H1 (cell line): ENCODE data around the gene LRRK1. TPM values are rescaled to one million over a fixed set of nuclear protein-coding genes. Genes with fewer than 3 reads are reported as not detected.

Source experiments
- CTCF ChIA-PET: fragments of 300-600 bp; sonication (Branson Sonifier 250); formaldehyde crosslinking; loops from one replicate; lab custom pipeline; 2021; ENCODE audit not compliant: partially characterized antibody; lab: Charles Lee
- POLR2A ChIA-PET: fragments of 300-600 bp; sonication (Branson Sonifier 250); formaldehyde crosslinking; loops from one replicate; lab custom pipeline; 2021; ENCODE audit warnings: inconsistent platforms; ENCODE audit not compliant: partially characterized antibody; lab: Charles Lee
- DNase-seq, 2 experiments: peaks; one replicate each; pipeline versions ENCODE4 v3.0.0 to v3.0.0-alpha.2; 2010 to 2022; ENCODE audit warnings: low spot score in 2 of 2, low read depth in 1 of 2, mixed read lengths in 1 of 2
- FAIRE-seq: peaks from 2 replicates; lab custom pipeline; 2011; peaks lifted over from hg19 to GRCh38; lab: Jason Lieb, UNC
- H2AFZ ChIP-seq: 2 replicates; pipeline ENCODE4 v1.8.1; 2012; ENCODE audit warnings: low read length, inconsistent platforms
- H2AK5ac ChIP-seq: 2 replicates; pipeline ENCODE4 v1.6.1; 2013; ENCODE audit warnings: low read depth, low read length
- H2BK120ac ChIP-seq: replicated peaks from 2 replicates; pipeline ENCODE3; 2013; ENCODE audit warnings: low read depth, low read length, inconsistent platforms
- H2BK12ac ChIP-seq: 2 replicates; pipeline ENCODE4 v1.6.1; 2013; ENCODE audit warnings: low read depth, low read length
- H2BK15ac ChIP-seq: 2 replicates; pipeline ENCODE4 v1.6.1; 2013; ENCODE audit warnings: low read length
- H2BK20ac ChIP-seq: 2 replicates; pipeline ENCODE4 v1.6.1; 2013; ENCODE audit warnings: low read length
- H2BK5ac ChIP-seq: 2 replicates; pipeline ENCODE4 v1.6.1; 2013; ENCODE audit warnings: low read depth, low read length
- H3K14ac ChIP-seq: 2 replicates; pipeline ENCODE4 v1.6.1; 2013; ENCODE audit warnings: inconsistent platforms; ENCODE audit not compliant: insufficient read length
- H3K18ac ChIP-seq: 2 replicates; pipeline ENCODE4 v1.6.1; 2013; ENCODE audit warnings: low read length; ENCODE audit errors: extremely low read depth
- H3K23ac ChIP-seq: 2 replicates; pipeline ENCODE4 v1.6.1; 2013; ENCODE audit warnings: inconsistent platforms; ENCODE audit not compliant: insufficient read length
- H3K23me2 ChIP-seq: 2 replicates; pipeline ENCODE4 v1.6.1; 2013; ENCODE audit warnings: low read depth, low read length
- H3K27ac ChIP-seq: 2 replicates; pipeline ENCODE4 v1.6.1; 2011; ENCODE audit warnings: low read depth, low read length, inconsistent platforms
- H3K27me3 ChIP-seq, 4 experiments: replicated peaks in 1 of 4; 1 replicate in 1 of 4; 2 replicates in 3 of 4; pipeline versions ENCODE4 v1.6.1 to v1.8.1; 2011 to 2013; ENCODE audit warnings: low read length in 3 of 4, mild to moderate bottlenecking in 3 of 4, inconsistent platforms in 2 of 4, mixed read lengths in 2 of 4, moderate library complexity in 1 of 4; ENCODE audit not compliant: control insufficient read depth in 3 of 4, insufficient read depth in 3 of 4; ENCODE audit errors: extremely low read depth in 1 of 4
- H3K36me3 ChIP-seq, 4 experiments: 2 replicates each; pipeline versions ENCODE4 v1.6.1 to v1.8.1; 2011 to 2013; ENCODE audit warnings: mild to moderate bottlenecking in 4 of 4, low read length in 3 of 4, moderate library complexity in 2 of 4, control low read depth in 1 of 4, inconsistent platforms in 1 of 4; ENCODE audit not compliant: insufficient read depth in 4 of 4, control insufficient read depth in 2 of 4
- H3K4ac ChIP-seq: replicated peaks from 2 replicates; pipeline ENCODE3; 2013; ENCODE audit warnings: low read length, low read depth, mixed read lengths, inconsistent platforms; ENCODE audit not compliant: insufficient read length
- H3K4me1 ChIP-seq, 4 experiments: replicated peaks in 1 of 4; 1 replicate in 1 of 4; 2 replicates in 3 of 4; pipeline versions ENCODE4 v1.6.1 to v1.8.1; 2011 to 2013; ENCODE audit warnings: low read length in 3 of 4, inconsistent platforms in 2 of 4, mixed read lengths in 1 of 4; ENCODE audit not compliant: insufficient read depth in 4 of 4, control insufficient read depth in 3 of 4
- H3K4me2 ChIP-seq, 2 experiments: 2 replicates each; pipeline versions ENCODE4 v1.6.1 to v1.8.1; 2011 to 2013; ENCODE audit warnings: low read depth in 2 of 2, low read length in 2 of 2, control low read depth in 1 of 2, inconsistent platforms in 1 of 2, mild to moderate bottlenecking in 1 of 2; ENCODE audit not compliant: insufficient read depth in 1 of 2
- H3K4me3 ChIP-seq, 4 experiments: fragments of 200-600, 300-600 bp in 1 of 4; sonication (generic), shearing (Covaris generic), sonication (Bioruptor Twin) in 1 of 4; 2 replicates each; pipeline versions ENCODE4 v1.5.1 to v1.8.1; 2011 to 2016; ENCODE audit warnings: low read length in 4 of 4, low read depth in 3 of 4, control low read depth in 2 of 4, inconsistent platforms in 2 of 4, mild to moderate bottlenecking in 2 of 4, mixed read lengths in 1 of 4, moderate library complexity in 1 of 4; ENCODE audit not compliant: insufficient read depth in 2 of 4; ENCODE audit errors: extremely low read depth in 1 of 4
- H3K56ac ChIP-seq: replicated peaks from 2 replicates; pipeline ENCODE3; 2013; ENCODE audit warnings: low read depth, mild to moderate bottlenecking, mixed read lengths, low read length, inconsistent platforms; ENCODE audit not compliant: insufficient read length
- H3K79me1 ChIP-seq: 2 replicates; pipeline ENCODE4 v1.6.1; 2013; ENCODE audit warnings: low read depth, low read length, control low read depth
- H3K79me2 ChIP-seq, 2 experiments: 2 replicates each; pipeline versions ENCODE4 v1.6.1 to v1.8.1; 2012 to 2013; ENCODE audit warnings: low read length in 2 of 2, mild to moderate bottlenecking in 2 of 2, inconsistent platforms in 1 of 2; ENCODE audit not compliant: insufficient read depth in 2 of 2, control insufficient read depth in 1 of 2
- H3K9ac ChIP-seq, 4 experiments: replicated peaks in 1 of 4; 1 replicate in 1 of 4; 2 replicates in 3 of 4; pipeline versions ENCODE4 v1.6.1 to v1.8.1; 2011 to 2013; ENCODE audit warnings: low read depth in 3 of 4, low read length in 3 of 4, control low read depth in 2 of 4, mild to moderate bottlenecking in 2 of 4, moderate library complexity in 2 of 4, inconsistent platforms in 1 of 4; ENCODE audit errors: extremely low read depth in 1 of 4
- H3K9me3 ChIP-seq, 2 experiments: 2 replicates each; pipeline versions ENCODE4 v1.6.1 to v1.8.1; 2012 to 2013; ENCODE audit warnings: mild to moderate bottlenecking in 2 of 2, moderate library complexity in 2 of 2, control low read depth in 1 of 2, inconsistent platforms in 1 of 2, low read depth in 1 of 2, low read length in 1 of 2, mixed read lengths in 1 of 2; ENCODE audit not compliant: insufficient read depth in 2 of 2
- H4K20me1 ChIP-seq, 2 experiments: replicated peaks in 1 of 2; 2 replicates each; pipeline versions ENCODE3 to v1.8.1; 2011 to 2013; ENCODE audit warnings: inconsistent platforms in 2 of 2, low read length in 2 of 2, mild to moderate bottlenecking in 1 of 2; ENCODE audit not compliant: insufficient read depth in 2 of 2, control insufficient read depth in 1 of 2
- H4K5ac ChIP-seq: 2 replicates; pipeline ENCODE4 v1.6.1; 2013; ENCODE audit warnings: low read length, low read depth, mixed read lengths, inconsistent platforms; ENCODE audit not compliant: insufficient read length
- H4K8ac ChIP-seq: 2 replicates; pipeline ENCODE4 v1.8.0; 2013; ENCODE audit warnings: mild to moderate bottlenecking, moderate library complexity, low read length, inconsistent platforms; ENCODE audit not compliant: insufficient read depth; ENCODE audit errors: extremely low read depth
- H4K91ac ChIP-seq: replicated peaks from 2 replicates; pipeline ENCODE3; 2013; ENCODE audit warnings: low read length, mixed read lengths, inconsistent platforms; ENCODE audit not compliant: insufficient read length
- CBX8 ChIP-seq: fragments of 300-800, 300-1000 bp; sonication (generic); IDR thresholded peaks from 2 replicates; pipeline ENCODE4 v1.7.1; 2016; ENCODE audit warnings: low read depth, low read length, borderline replicate concordance
- GTF2F1 ChIP-seq: IDR thresholded peaks from 2 replicates; pipeline ENCODE4 v1.6.1; 2012; ENCODE audit warnings: low read depth, low read length, improper control_type of control experiment, borderline replicate concordance
- NANOG ChIP-seq: IDR thresholded peaks from 2 replicates; pipeline ENCODE4 v1.6.1; 2011; ENCODE audit warnings: low read length, low read depth, mild to moderate bottlenecking, inconsistent platforms; ENCODE audit not compliant: insufficient read depth, poor library complexity, severe bottlenecking
- POLR2A ChIP-seq, 2 experiments: IDR thresholded peaks; 1 replicate in 1 of 2; 2 replicates in 1 of 2; pipeline ENCODE4 v1.6.1; 2011; ENCODE audit warnings: low read depth in 2 of 2, low read length in 2 of 2, mild to moderate bottlenecking in 2 of 2; ENCODE audit errors: control extremely low read depth in 1 of 2
- SP2 ChIP-seq: IDR thresholded peaks from 2 replicates; pipeline ENCODE4 v1.6.1; 2012; ENCODE audit warnings: mild to moderate bottlenecking, low read length, inconsistent platforms
- WGBS, 2 experiments: shearing (Covaris generic) in 1 of 2; methylation state at CpG; one replicate each; pipeline versions ENCODE4 v1.1.6 to v1.1.7; 2013 to 2015; ENCODE audit warnings: low lambda C conversion rate in 2 of 2, mixed read lengths in 2 of 2, inconsistent platforms in 1 of 2, low coverage in 1 of 2, missing lambda C conversion rate in 1 of 2; ENCODE audit not compliant: insufficient replicate concordance in 2 of 2, insufficient coverage in 1 of 2, insufficient read length in 1 of 2; ENCODE audit errors: extremely low coverage in 1 of 2, missing lambda C conversion rate in 1 of 2; 5-methylcytosine and 5-hydroxymethylcytosine counted together
- polyA plus RNA-seq, 7 experiments: library from polyadenylated mRNA; depleted of rRNA in 3 of 7; stranded (reverse) in 5 of 7; unstranded in 2 of 7; fragments of >200 nt in 5 of 7; fragments of 200-250 nt in 2 of 7; gene quantifications; 1 replicate in 5 of 7; 2 replicates in 1 of 7; 4 replicates in 1 of 7; pipeline versions ENCODE4 v1.2.1 to v1.2.3, GENCODE V29; 2011 to 2013; ENCODE audit warnings: missing spikeins in 2 of 7, mixed read lengths in 2 of 7
- total RNA-seq: library from RNA; stranded (reverse); fragmentation: NEBNext Ultra II Directional; extraction: Animal tissue kit (Norgen Biotek cat#: 25700); gene quantifications from 2 replicates; pipeline ENCODE4 v1.2.1, GENCODE V29; 2021

The LRRK1 gene
- total and polyA plus RNA-seq, 2 of the 8 experiments (the other 6 are each of a cell fraction or from before 2014, with no cell fraction given) = 1.2 to 3.6 TPM

DNA sequence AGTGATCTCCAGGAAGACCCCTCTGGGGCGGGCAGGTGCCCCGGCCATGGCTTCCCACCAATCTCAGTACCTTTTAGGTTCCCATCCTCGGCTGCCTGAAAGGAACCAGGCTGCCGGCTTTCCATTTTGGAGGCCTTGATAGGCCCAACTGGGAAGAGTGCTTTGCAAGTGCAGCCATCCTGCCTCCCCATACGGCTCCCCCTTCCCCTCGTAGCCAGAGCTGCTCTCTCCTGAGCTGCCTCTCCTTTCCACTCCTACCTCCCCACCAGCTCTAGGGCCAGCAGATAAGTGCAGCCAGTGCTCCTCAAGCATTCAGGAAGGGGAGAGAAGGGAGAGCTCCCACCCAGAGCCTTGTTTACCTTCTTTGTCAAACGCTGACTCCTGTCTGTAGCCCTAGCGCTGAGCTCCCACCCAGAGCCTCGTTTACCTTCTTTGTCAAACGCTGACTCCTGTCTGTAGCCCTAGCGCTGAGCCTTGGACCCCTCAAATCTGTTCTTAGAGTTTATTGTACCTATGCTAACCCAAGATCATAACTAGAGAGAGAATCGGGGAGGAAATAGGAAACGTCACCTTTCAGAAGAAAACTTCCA, 133.0 kb downstream of the LRRK1 start:
- Histone ChIP-seq H3K4ac (peak overlapping the region; percentile 62), H3K23me2 (peaks cover 2% of the 10 kb centered on the region; the same call in 1 of the 2 replicates), H2BK120ac (no peak overlapping the region), H3K79me2 (no peaks in the 10 kb centered on the region), H3K9ac (no peak overlapping the region), H3K4me3 (no peak overlapping the region), H4K91ac (no peak overlapping the region), H2BK15ac (peak overlapping the region; percentile 40; the same call in 1 of the 2 replicates), H2BK20ac (no peak overlapping the region), H3K18ac (no peak overlapping the region), H4K5ac (no peak overlapping the region), H2BK5ac (peak overlapping the region; percentile 39; the same call in 1 of the 2 replicates), H2AFZ (no peak overlapping the region), H2BK12ac (0 out of 2 replicates have a peak overlapping the region, but pooled peaks have one; percentile 14), H3K27me3 (no peaks in the 10 kb centered on the region), H4K20me1 (no peaks in the 10 kb centered on the region), H3K4me2 (no peak overlapping the region), H3K9me3 (no peaks in the 10 kb centered on the region), H3K4me1 (peaks cover 0 to 5% (median 2%) of the 10 kb centered on the region in 4 experiments; a peak in 6 of 7 replicates), H3K23ac (no peak overlapping the region), H3K36me3 (no peaks in the 10 kb centered on the region), H3K27ac (no peak overlapping the region), H3K56ac (no peak overlapping the region), H3K79me1 (no peaks in the 10 kb centered on the region), H3K14ac (no peak overlapping the region), H2AK5ac (peak overlapping the region; percentile 61; the same call in 1 of the 2 replicates), H4K8ac (no peak overlapping the region)
- DNase-seq = peak in 1 of 2 experiments; percentile 46
- FAIRE-seq = no peak
- ChIA-PET CTCF (interaction anchor here (0.9 to 3.2 kb wide), 6 partner anchors 9 to 206 kb away, joined by 3 to 13 read pairs (median 4); no protein-coding TSS in a partner anchor), POLR2A (interaction anchor here (1.5 to 3.5 kb wide), 2 partner anchors 12 to 16 kb away, joined by 3 to 14 read pairs; no protein-coding TSS in a partner anchor)
- WGBS, 2 experiments = 84% methylated on average over 13 of the region's 13 CpGs; no CpG with 5 or more reads in 1 of the 2 experiments
- TF ChIP-seq SP2 (no peak), POLR2A (IDR thresholded peaks at IDR 0.05; ENCODE audit: control extremely low read depth in 1 of 2, low read depth in 2 of 2, low read length in 2 of 2) (no peak), GTF2F1 (no peak), NANOG (no peak), CBX8 (no peak)
